Mucosa of descending colon (tissue), 3 donors: ENCODE results near the gene TBR1. TPM values are rescaled to one million over a fixed set of nuclear protein-coding genes. Genes with fewer than 3 reads are reported as not detected.
A peak's percentile ranks its signal among the peaks of the same experiment; 100 is the strongest.

Source experiments
- ATAC-seq: fragments of 200-7000 bp; cut with Tn5 transposase; one replicate; pipeline ENCODE4 v1.9.1; 2020; ENCODE audit warnings: mild to moderate bottlenecking, moderate library complexity
- DNase-seq, 3 donors: peaks; one replicate each; pipeline ENCODE4 v3.0.0-alpha.2; 2020
- H3K36me3 ChIP-seq: fragments of 200-600 bp; one replicate; pipeline ENCODE4 v1.8.0; 2021; ENCODE audit warnings: low read depth, mild to moderate bottlenecking
- H3K4me1 ChIP-seq: fragments of 200-600 bp; one replicate; pipeline ENCODE4 v1.8.0; 2021; ENCODE audit warnings: low read depth, mild to moderate bottlenecking
- H3K4me3 ChIP-seq: fragments of 200-600 bp; one replicate; pipeline ENCODE4 v1.8.0; 2021; ENCODE audit warnings: mild to moderate bottlenecking
- H3K9me3 ChIP-seq: fragments of 200-600 bp; one replicate; pipeline ENCODE4 v1.8.0; 2021; ENCODE audit warnings: mild to moderate bottlenecking
- intact Hi-C, 2 donors: fragments of 100-400 bp; cut with DNase I in 1 of 2; cut with micrococcal nuclease in 1 of 2; formaldehyde crosslinking; loops; one replicate each; pipeline versions ENCODE4 v1.11.0 to v1.11.1; 2022; cut with DNase I, micrococcal nuclease
- total RNA-seq, 3 donors: library from RNA; stranded (reverse); fragmentation: NEBNext Ultra II Directional in 2 of 3; extraction: Animal tissue kit (Norgen Biotek cat#: 25700) in 2 of 3; gene quantifications; one replicate each; pipeline versions ENCODE4 v1.2.1 to v1.2.4, GENCODE V29; 2021 to 2023
- TF ChIP-seq, protein P1 (sequence below): fragments of 200-600 bp; IDR thresholded peaks from one replicate; pipeline ENCODE4 v1.8.0; 2022; ENCODE audit warnings: antibody characterized with exemption, mild to moderate bottlenecking
- donor health status: DM: no; HTN: no; CAD: no; lungs with moderate emphysema.
- donor health status: DM: no; HTN: no; CAD: no.
- donor health status: DM: no; HTN: yes; CAD: no.

The TBR1 gene
- total RNA-seq, 3 donors from 2014 or later, result not detected

DNA sequence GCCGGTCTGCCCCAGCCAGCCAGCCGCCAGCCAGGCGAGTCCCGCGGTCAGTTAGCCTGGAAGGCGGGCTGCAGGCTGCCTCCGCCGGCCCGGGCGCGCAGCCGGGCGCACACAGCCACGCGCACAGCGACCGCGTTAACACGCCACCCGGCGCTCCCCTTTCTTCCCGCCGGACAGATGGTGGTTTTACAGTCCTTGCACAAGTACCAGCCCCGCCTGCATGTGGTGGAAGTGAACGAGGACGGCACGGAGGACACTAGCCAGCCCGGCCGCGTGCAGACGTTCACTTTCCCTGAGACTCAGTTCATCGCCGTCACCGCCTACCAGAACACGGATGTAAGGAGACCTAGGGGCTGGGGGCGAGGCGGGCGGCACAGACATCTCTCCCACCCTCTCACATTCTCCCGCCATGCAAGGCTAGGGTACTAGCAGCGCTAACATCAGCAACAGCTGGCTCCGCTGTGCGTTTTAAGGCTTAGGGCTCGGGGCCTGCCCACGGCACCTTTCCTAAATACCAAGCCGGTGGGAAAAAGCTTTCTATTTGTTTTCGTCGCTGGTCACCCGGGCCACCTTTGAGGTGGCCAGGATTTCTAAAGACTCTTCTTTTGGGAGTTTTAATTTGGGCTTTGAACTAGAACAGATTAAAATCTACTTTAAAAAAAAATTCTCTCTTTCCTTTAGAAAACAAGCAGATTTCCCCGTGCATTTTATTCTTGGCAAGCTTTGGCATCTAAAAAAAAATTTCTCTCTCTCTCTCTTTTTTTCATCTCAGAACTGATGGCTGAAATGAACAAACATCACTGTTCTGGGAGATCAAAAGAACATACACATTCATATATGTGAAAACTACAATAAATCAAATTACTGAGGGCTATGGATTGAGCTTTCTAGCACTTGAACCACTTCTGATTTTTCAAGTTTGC lies 2.9 kb downstream of the TBR1 start:
- ATAC-seq, result peak; percentile 47
- intact Hi-C loops, result no loop called here
- Histone ChIP-seq H3K4me3 (no peak overlapping the region), H3K4me1 (peaks cover 47% of the 10 kb centered on the region), H3K9me3 (no peaks in the 10 kb centered on the region), H3K36me3 (no peaks in the 10 kb centered on the region)
- peak; percentile 44 to 56 (median 52) for DNase-seq
- TF ChIP-seq, protein P1, sequence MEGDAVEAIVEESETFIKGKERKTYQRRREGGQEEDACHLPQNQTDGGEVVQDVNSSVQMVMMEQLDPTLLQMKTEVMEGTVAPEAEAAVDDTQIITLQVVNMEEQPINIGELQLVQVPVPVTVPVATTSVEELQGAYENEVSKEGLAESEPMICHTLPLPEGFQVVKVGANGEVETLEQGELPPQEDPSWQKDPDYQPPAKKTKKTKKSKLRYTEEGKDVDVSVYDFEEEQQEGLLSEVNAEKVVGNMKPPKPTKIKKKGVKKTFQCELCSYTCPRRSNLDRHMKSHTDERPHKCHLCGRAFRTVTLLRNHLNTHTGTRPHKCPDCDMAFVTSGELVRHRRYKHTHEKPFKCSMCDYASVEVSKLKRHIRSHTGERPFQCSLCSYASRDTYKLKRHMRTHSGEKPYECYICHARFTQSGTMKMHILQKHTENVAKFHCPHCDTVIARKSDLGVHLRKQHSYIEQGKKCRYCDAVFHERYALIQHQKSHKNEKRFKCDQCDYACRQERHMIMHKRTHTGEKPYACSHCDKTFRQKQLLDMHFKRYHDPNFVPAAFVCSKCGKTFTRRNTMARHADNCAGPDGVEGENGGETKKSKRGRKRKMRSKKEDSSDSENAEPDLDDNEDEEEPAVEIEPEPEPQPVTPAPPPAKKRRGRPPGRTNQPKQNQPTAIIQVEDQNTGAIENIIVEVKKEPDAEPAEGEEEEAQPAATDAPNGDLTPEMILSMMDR, result no peak

DNA sequence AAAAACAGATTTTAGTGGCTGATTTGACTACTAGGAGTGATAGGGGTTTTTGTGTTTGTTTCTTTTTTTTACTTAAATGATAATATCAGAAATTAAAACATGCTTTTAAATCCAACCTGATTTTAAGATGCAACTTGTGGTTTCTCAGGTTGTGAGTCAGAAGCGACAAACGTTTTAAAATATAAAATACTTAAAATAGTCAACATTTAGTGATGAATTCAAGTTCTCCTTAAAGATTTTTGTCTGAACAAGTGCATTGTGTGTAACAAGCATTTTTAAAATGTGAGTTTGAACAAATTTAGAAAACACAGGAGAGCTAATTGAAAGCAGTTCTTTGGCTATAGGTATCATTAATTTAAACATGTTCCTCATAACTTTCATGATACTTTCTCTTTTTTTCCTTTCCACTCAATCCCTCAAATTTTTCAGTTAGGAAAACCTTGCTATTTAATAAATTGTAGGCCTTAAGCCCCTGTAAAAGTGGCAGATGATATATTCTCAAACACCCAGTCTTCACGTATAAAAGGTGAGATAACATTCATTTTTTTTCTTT lies 3.6 kb downstream of the TBR1 start:
- Histone ChIP-seq H3K36me3 (no peaks in the 10 kb centered on the region), H3K4me3 (no peak overlapping the region), H3K4me1 (peaks cover 44% of the 10 kb centered on the region), H3K9me3 (no peaks in the 10 kb centered on the region)
- TF ChIP-seq, protein P1, result no peak
- ATAC-seq (no peak), DNase-seq (no peak)
- intact Hi-C loops, result no loop called here

DNA sequence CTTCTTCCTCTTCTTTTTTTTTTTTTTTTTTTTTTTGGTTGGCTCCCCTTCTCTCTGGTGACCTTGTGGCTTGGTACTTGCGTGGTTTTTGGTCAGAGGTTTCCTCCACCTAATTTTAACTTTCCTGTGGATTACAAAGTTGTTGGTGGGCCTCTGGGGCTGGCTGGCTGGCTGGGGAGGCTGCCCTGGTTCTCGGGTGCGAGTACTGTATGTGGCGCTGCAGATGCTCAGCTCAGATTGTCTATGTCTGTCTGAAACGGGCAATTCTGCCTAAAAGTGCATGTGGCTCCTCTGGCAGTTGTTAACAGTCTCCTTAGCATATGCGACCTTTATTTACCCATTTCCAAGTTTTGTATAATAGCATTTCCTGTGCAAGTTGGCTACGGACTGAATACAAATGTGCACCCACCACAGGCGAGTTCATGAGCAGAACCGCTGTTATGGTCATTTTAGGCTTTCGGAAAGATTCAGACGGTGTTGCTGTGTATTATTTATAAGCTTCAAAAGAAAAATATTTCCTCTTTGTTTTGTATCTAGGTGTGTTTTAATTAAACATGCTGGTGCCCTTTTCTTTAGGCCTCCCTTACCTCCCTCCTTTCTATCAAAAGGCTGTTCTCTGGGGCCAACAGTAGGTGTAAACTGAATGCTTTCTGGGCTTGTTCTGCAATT lies 4.4 kb downstream of the TBR1 start:
- no peak for DNase-seq
- Histone ChIP-seq H3K36me3 (no peaks in the 10 kb centered on the region), H3K4me1 (peaks cover 36% of the 10 kb centered on the region), H3K4me3 (no peak overlapping the region), H3K9me3 (no peaks in the 10 kb centered on the region)
- TF ChIP-seq, protein P1, result no peak
- ATAC-seq, result no peak
- intact Hi-C loops, result no loop called here

DNA sequence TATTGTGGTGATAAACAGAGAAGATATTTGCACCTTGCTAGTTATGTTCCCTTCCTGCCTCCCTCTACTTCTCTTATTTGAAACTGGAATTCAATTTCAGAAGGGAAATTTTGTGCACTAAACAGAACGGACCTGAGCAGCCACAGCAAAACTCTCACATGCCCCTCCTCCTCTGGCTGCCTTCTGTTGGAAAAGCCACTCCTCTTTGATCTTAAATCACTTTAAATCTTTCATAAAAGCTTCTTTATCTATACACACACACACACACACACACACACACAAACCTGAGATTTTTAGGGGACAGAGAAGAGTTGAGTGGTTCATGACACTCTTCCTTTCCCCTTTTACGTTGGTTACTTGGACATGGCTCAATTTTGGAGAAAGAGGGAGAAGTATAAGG lies 5.6 kb downstream of the TBR1 start:
- intact Hi-C loops, result no loop called here
- TF ChIP-seq, protein P1, result no peak
- H3K4me1 ChIP-seq, result peaks cover 35% of the 10 kb centered on the region
- DNase-seq (no peak), ATAC-seq (no peak)
- H3K9me3 ChIP-seq, result no peaks in the 10 kb centered on the region
- no peak overlapping the region for H3K4me3 ChIP-seq
- H3K36me3 ChIP-seq, result no peaks in the 10 kb centered on the region

DNA sequence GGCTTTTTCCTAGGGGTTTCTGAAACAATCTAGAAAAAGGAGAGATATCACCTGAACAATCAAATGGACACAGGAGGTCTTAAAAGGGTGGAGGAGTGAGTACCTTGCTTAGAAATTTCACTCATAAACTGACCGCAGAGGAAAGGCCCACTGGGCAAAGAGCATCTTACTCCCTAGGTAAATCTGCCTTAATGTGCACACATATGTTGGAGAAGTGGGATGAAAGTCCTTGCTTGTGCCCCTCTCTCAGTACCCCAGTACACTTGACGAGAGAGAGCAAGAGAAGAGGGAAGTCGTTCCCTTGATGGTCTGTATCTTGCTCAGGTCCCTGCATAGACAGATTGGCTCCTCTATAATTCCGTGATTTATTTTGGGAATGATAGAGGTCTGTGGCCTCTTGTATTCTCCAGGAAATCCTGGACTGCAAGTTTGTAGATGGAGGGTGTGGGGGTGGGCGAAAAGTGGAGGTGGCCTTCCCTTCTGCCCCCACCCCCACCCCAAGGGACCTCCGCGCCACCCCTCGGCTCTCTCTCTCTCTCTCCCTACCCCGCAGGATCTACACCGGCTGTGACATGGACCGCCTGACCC lies 6.8 kb downstream of the TBR1 start:
- Histone ChIP-seq H3K9me3 (no peaks in the 10 kb centered on the region), H3K4me1 (peaks cover 32% of the 10 kb centered on the region), H3K36me3 (no peaks in the 10 kb centered on the region), H3K4me3 (no peak overlapping the region)
- ATAC-seq (no peak), DNase-seq (no peak)
- intact Hi-C loops, result no loop called here
- TF ChIP-seq, protein P1, result no peak
